ENCODE data around the gene TXK.

Gene TXK

DNA sequence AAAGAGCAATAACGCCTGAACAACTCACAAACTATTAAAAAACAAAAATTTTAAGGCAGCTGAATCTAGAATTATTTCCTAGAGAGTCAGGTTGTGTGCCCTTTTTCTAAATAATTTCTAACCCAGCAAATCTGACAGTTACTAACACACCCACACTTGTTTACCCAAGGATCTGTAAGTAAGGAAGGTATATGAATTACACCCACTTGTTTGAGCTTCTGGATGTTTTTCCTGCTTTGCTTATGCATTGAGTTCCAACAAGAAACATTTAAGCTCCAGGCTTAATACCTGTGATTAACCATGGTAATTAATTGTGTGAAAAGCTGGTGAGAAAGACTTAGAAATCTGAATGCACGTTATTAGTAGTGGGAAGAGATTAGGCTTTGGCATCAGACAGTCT, 115.9 kb downstream of the TXK start:
- DNase-seq (ENCODE audit: low spot score), result no peak

DNA sequence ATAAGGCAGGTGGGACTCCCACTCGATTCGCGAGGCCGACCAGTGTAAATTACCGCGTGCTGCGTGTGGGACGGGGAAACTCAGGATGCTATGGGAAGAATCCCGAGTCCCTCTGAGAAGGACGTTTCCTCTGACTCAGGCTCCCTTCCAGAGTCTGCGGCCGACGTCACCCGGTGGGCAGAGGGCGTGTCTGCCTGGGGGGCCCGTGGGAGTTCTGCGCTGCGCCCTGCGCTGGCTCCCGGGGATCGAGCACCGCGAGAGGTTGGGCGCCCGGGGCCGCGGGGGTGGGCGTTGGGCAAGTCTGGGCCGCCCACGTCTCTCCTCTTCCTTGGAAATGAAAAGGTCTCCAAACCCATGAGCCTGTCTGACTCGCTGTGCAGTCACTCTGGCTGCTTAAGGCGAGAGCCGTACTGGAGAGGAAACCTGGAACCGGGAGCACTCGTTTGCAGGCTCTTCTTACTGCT, 116.9 kb downstream of the TXK start:
- no peak for DNase-seq (ENCODE audit: low spot score)
